ENCODE results near the gene LUC7L3. TPM values are rescaled to one million over a fixed set of nuclear protein-coding genes. Genes with fewer than 3 reads are reported as not detected.

Gene LUC7L3
- total RNA-seq, 1 experiment from 2014 or later, result 184 TPM

DNA sequence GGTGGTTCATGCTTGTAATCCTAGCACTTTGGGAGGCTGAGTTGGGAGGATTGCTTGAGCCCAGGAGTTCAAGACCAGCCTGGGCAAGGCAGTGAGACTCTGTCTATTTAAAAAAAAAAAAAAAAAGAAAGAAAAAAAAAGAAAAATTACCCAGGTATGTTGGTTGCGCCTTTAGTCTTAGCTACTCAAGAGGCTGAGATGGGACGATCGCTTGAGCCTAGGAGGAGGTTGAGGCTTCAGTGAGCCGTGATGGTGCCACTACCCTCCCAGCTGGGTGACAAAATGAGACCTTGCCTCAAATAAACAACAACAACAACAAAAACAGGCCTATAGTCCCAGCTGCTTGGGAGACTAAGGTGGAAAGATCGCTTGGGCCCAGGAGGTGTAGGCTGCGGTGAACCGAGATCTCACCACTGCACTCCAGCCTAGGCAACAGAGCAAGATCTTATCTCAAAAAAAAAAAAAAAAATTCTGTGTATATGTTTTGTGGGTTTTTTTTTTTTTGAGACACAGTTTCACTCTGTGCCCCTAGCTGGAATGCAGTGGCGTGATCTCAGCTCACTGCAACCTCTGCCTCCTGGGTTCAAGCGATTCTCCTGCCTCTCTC lies 60.4 kb downstream of the LUC7L3 start:
- Histone ChIP-seq H3K4me2 (ENCODE audit: low read length) (no peak overlapping the region), H3K79me2 (ENCODE audit: insufficient read depth, low read length) (no peaks in the 10 kb centered on the region), H3K27ac (ENCODE audit: low read depth, low read length) (no peak overlapping the region), H3K9me2 (ENCODE audit: insufficient read depth) (no peaks in the 10 kb centered on the region), H3K9me3 (ENCODE audit: control insufficient read depth in 1 of 2, insufficient read depth in 1 of 2, low read depth in 1 of 2, low read length in 2 of 2) (no peaks in the 10 kb centered on the region), H2AFZ (ENCODE audit: low read depth, low read length, poor library complexity, severe bottlenecking) (no peak overlapping the region), H3K9ac (ENCODE audit: low read length) (no peak overlapping the region), H3K4me3 (replicated peaks in 1 of 2; ENCODE audit: low read depth in 1 of 2, low read length in 2 of 2) (no peak overlapping the region), H3K4me1 (ENCODE audit: control insufficient read depth in 1 of 2, insufficient read depth in 2 of 2, low read length in 2 of 2) (peaks cover 0 to 9% of the 10 kb centered on the region in 2 experiments; a peak in 2 of 4 replicates), H3K36me3 (ENCODE audit: control insufficient read depth in 1 of 2, insufficient read depth in 2 of 2, low read length in 2 of 2) (no peaks in the 10 kb centered on the region), H3K27me3 (ENCODE audit: insufficient read depth, low read length) (no peaks in the 10 kb centered on the region), H4K20me1 (ENCODE audit: insufficient read depth) (no peaks in the 10 kb centered on the region)
- RAD21 ChIA-PET (ENCODE audit: low non-redundant PET in 1 of 2, low total read pairs in 2 of 2, uncharacterized antibody in 2 of 2, unreplicated experiment in 2 of 2), result no interaction called here
- POLR2A ChIA-PET, result interaction anchor here (0.6 to 1.6 kb wide), 2 partner anchors 75 to 87 kb away, joined by 3 to 4 read pairs; partner anchors contain the start of gene TOB1
- CTCF ChIA-PET, result interaction anchor here (1.6 kb wide), 1 partner anchor 62 kb away, joined by 7 read pairs; no protein-coding TSS in a partner anchor
- ATAC-seq (no peak), DNase-seq (ENCODE audit: low read depth, low spot score) (no peak)
- TF ChIP-seq MAX (IDR thresholded peaks at IDR 0.05) (no peak), EZH2 (IDR thresholded peaks at IDR 0.05) (no peak), REST (IDR thresholded peaks at IDR 0.05; ENCODE audit: low read depth) (no peak), TCF7L2 (IDR thresholded peaks at IDR 0.05; ENCODE audit: borderline replicate concordance, extremely low read depth, insufficient read depth, insufficient read length) (no peak), ZNF274 (IDR thresholded peaks at IDR 0.05; ENCODE audit: low read depth, low read length) (no peak), CBX3 (IDR thresholded peaks at IDR 0.05; ENCODE audit: low read depth) (no peak), SP1 (IDR thresholded peaks at IDR 0.05; ENCODE audit: low read depth) (no peak), CTCF (IDR thresholded peaks at IDR 0.05 in 2 of 3, conservative IDR thresholded peaks at IDR 0.05 in 1 of 3; ENCODE audit: borderline replicate concordance in 1 of 3, insufficient read depth in 1 of 3, low read depth in 2 of 3, low read length in 2 of 3) (no peak), ELF1 (IDR thresholded peaks at IDR 0.05; ENCODE audit: borderline replicate concordance, low read depth) (no peak), EZH2phosphoT487 (IDR thresholded peaks at IDR 0.05; ENCODE audit: borderline replicate concordance) (no peak), ZFX (IDR thresholded peaks at IDR 0.05) (no peak), EGR1 (IDR thresholded peaks at IDR 0.05; ENCODE audit: low read depth) (no peak), CEBPB (IDR thresholded peaks at IDR 0.05; ENCODE audit: low read depth) (no peak)
- TF ChIP-seq, protein P1, sequence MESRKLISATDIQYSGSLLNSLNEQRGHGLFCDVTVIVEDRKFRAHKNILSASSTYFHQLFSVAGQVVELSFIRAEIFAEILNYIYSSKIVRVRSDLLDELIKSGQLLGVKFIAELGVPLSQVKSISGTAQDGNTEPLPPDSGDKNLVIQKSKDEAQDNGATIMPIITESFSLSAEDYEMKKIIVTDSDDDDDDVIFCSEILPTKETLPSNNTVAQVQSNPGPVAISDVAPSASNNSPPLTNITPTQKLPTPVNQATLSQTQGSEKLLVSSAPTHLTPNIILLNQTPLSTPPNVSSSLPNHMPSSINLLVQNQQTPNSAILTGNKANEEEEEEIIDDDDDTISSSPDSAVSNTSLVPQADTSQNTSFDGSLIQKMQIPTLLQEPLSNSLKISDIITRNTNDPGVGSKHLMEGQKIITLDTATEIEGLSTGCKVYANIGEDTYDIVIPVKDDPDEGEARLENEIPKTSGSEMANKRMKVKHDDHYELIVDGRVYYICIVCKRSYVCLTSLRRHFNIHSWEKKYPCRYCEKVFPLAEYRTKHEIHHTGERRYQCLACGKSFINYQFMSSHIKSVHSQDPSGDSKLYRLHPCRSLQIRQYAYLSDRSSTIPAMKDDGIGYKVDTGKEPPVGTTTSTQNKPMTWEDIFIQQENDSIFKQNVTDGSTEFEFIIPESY (IDR thresholded peaks at IDR 0.05; ENCODE audit: extremely low read depth, insufficient replicate concordance, low read length), result no peak
- no TSS peak for BruUV-seq (replicated peaks)
- intact Hi-C loops (cut with micrococcal nuclease), result loop anchor here (5.0 kb wide), 2 partner anchors 277 to 372 kb away; partner anchors contain the start of gene NME1
